MG63 (cell line): ENCODE data around the gene FGD3. TPM values are rescaled to one million over a fixed set of nuclear protein-coding genes. Genes with fewer than 3 reads are reported as not detected.

Experiments
- DNase-seq: peaks from one replicate; pipeline ENCODE4 v3.0.0-alpha.2; 2020
- H3K27me3 ChIP-seq: fragments of 250-450 bp; sonication (Bioruptor Pico); 2 replicates; pipeline ENCODE4 v1.5.1; 2020; ENCODE audit warnings: mild to moderate bottlenecking, moderate library complexity
- H3K36me3 ChIP-seq: fragments of 250-450 bp; sonication (Bioruptor Pico); 2 replicates; pipeline ENCODE4 v1.5.1; 2020; ENCODE audit warnings: mild to moderate bottlenecking, moderate library complexity
- H3K4me3 ChIP-seq: fragments of 250-450 bp; sonication (Bioruptor Pico); 2 replicates; pipeline ENCODE4 v1.5.1; 2020; ENCODE audit warnings: mild to moderate bottlenecking, moderate library complexity
- H3K9me3 ChIP-seq: fragments of 250-450 bp; sonication (Bioruptor Pico); 2 replicates; pipeline ENCODE4 v1.5.1; 2020; ENCODE audit warnings: mild to moderate bottlenecking, moderate library complexity
- total RNA-seq: library from RNA; depleted of rRNA; stranded (reverse); fragments of >200 nt; shearing (Covaris generic); gene quantifications from 2 replicates; pipeline ENCODE4 v1.2.3, GENCODE V29; 2014; ENCODE audit warnings: low replicate concordance

Gene FGD3
- total RNA-seq, 1 experiment from 2014 or later = not detected

DNA sequence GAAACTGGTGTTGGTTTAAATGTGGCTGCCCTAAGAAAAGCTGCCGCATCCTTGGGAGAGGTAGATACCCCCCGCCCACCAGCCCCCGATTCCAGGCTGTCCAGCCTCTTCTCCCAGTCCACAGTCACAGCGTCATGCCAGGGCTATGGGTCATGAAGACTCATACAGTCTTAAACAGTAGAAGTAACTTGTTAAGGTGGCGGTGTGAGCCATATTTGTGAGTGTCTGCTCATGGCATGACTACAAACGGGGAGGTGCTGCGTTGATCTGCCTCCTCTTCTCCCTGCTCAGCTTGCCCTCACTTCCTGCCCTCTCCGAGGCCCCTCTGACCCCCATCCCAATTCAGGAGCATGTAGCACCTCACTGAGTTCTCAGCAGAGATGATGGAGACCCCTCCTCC is 20.8 kb downstream of the FGD3 start:
- no peaks in the 10 kb centered on the region for H3K27me3 ChIP-seq
- H3K9me3 ChIP-seq = no peaks in the 10 kb centered on the region
- DNase-seq = no peak
- no peaks in the 10 kb centered on the region for H3K36me3 ChIP-seq
- H3K4me3 ChIP-seq = no peak overlapping the region

DNA sequence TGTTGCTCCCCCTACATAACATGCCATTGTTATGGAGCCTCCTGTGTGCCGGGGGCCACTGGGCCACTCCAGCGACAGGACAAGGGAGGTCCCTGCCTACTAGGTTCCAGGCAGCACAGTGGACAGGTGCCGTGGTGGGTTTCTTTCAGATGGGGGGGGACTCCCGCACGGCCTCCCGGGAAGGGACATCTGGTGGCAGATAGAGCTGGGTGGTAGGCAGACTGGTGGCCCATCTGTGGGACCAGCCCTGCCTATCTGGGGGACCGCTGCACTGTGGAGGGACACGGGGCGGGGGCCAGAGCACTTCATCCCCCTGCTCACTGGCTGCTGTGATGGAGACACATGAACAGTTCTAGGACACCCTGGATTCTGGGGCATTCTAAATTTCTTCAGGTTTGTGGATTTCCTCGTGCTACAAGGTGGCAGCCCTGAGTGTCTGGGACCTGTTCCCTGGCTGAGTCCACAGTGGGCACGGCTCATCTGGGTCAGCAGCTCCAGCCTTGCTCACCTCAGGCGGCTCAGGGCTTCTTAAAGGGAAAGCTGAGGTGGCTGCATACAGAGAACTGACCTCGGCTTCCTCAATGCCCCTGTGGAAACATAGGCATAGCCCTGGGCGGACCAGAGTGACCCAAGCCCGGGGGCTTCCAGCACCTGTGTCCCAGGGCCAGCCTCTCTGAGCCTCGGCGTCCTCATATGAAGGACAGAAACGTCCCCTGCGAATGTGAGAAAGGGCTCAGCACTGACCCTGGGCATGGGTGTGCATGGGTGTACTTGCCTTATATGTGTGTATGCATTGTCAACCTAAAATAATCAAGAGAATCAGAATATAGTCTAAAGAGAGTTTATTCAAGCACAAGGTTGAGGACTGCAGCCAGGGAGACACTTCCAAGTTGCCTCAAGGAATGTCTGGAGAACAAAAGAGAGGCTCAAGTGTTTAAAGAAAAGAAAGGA is 22.5 kb downstream of the FGD3 start:
- H3K9me3 ChIP-seq = no peaks in the 10 kb centered on the region
- no peaks in the 10 kb centered on the region for H3K27me3 ChIP-seq
- H3K36me3 ChIP-seq = no peaks in the 10 kb centered on the region
- H3K4me3 ChIP-seq = no peak overlapping the region
- no peak for DNase-seq

DNA sequence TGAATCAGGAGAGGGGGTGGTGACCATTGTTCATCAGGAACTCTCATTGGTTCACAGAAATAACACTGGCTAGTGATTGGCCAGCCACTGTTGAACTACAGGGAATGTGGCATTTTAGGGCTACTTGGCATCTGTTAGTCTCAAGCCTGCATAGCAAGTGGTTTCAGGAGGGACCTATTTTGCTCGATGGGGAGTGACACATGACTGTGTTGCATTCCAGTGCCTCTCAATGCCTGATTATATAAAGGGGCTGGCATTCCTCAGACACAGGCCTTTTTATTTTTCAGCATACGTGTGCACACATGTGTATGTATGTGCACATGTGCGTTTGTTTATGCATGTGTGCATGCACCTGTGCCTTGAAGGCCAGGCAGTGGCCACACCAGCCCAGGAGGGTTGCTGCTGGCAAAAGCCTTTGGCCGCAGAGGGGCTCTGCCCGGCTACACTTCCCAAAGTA is 23.2 kb downstream of the FGD3 start:
- no peaks in the 10 kb centered on the region for H3K27me3 ChIP-seq
- no peaks in the 10 kb centered on the region for H3K36me3 ChIP-seq
- H3K9me3 ChIP-seq = no peaks in the 10 kb centered on the region
- H3K4me3 ChIP-seq = no peak overlapping the region
- no peak for DNase-seq

DNA sequence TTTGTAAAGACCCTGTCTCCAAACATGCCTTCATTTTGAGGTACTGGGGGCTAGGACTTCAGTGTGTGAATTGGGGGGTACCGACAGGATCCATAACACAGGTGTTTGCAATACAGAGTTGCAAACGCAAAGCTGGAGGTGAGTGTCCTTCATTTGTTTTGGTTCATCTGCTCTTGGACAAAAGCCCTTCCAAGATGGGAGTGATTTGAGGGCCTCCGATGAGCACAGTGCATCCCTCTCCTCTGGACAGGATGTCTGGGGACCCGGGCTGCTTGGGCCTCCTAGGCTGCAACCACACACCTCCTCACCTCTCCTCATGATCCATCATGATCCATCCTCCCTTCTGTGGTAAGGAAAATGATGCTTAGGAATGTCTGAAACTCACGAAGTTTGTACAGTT is 23.8 kb downstream of the FGD3 start:
- DNase-seq = no peak

GRCh38 chr9:92971776-92972175 is 24.5 kb downstream of the FGD3 start:
- Histone ChIP-seq H3K4me3 (no peak overlapping the region), H3K36me3 (no peaks in the 10 kb centered on the region), H3K9me3 (no peaks in the 10 kb centered on the region), H3K27me3 (no peaks in the 10 kb centered on the region)
- DNase-seq = no peak

More for the DNA sequence above, 23.8 kb downstream of the FGD3 start:
- no peak overlapping the region for H3K4me3 ChIP-seq
- H3K9me3 ChIP-seq = no peaks in the 10 kb centered on the region
- no peaks in the 10 kb centered on the region for H3K27me3 ChIP-seq
- no peaks in the 10 kb centered on the region for H3K36me3 ChIP-seq

DNA sequence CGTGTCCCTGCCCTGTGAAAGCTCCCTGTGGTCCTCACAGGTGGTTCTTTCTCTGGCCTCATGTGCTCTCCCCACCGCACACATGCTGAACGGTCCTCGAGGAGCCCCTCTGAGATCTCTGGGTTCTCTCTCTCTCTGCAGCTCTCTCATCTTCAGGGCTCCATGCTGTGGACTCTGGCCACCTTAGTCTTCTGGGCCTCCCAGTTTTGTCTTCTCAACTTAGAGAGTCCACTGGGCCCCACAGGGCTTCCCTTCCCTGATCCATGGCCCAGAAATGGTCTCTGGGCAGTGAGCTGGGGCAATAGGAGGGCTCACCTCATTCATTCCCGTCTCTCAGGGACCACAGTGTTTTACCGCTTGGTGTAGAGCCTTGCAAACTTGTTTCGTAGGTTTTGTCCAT is 26.4 kb downstream of the FGD3 start:
- no peaks in the 10 kb centered on the region for H3K27me3 ChIP-seq
- DNase-seq = no peak
- no peaks in the 10 kb centered on the region for H3K9me3 ChIP-seq
- no peak overlapping the region for H3K4me3 ChIP-seq
- H3K36me3 ChIP-seq = no peaks in the 10 kb centered on the region

DNA sequence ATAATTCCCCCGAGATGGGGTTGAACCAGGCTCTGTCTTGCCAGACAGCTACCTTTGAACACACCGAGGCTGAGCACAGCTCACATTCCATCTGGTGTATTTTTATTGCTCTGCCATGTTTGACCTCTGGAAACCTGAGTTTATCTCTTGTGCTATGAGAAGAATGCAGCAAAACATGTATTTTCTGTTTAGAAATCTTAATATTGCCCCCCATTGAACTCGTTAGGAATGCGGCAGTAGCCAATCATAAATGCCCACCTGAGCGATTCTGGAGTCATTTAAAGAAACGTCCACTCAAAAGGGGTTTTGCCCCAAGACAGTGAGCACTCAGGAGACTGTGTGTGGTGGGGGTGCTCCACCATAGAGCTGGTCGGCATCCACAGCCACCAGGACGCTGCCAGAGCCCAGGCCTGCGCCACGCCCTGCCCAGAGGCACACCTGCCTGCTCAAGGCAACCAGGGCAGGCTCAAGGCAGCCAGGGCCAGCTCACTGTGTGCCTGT is 26.9 kb downstream of the FGD3 start:
- H3K27me3 ChIP-seq = no peaks in the 10 kb centered on the region
- no peak overlapping the region for H3K4me3 ChIP-seq
- H3K36me3 ChIP-seq = no peaks in the 10 kb centered on the region
- no peak for DNase-seq
- no peaks in the 10 kb centered on the region for H3K9me3 ChIP-seq

DNA sequence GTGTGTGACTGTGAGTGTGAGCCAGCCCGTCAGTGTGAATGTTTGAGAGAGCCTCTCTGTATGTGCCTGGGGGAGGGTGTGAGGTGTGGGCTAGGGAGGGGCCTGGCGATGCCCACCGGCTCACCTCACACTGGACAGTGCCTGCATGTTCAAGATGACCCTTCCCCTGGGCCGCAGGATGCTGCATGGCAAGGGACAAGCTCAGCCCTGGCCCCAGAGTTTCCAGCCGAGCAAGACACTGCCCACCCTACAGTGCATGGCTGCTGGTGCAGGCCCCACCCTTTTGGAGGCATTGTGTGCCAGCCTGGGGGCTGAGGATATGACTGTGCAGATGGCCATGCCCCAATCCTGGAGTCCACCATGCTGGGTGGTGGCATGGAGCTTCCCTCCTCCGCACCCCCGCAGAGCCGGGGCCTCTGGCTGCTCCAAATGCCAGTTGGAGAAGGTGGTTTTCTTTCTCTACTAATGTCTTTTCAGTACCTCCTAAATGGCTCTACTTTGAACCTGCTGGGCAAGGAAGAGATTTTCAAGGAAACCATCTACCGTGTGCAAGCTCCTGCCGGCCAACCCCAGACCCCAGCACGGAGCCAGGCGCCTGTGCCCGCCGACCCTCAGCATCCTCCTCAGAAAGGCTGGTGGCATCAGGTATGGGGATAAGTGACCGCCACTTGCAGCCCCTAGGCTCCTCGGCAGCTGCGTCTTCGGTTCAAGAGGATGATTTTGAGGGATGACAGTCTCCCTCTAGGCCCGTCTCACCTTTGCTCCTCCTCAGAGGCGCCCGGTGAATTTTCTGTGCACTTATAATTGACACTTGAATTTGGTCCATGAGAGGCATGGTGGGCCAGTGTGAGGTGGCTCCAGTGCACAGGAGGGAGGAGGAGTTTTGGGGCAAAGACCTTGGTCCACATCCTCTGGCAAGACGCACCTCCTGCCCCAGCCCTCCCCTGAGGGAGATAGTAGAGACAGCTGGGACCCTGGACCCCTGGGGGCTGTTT is 27.7 kb downstream of the FGD3 start:
- Histone ChIP-seq H3K36me3 (no peaks in the 10 kb centered on the region), H3K27me3 (no peaks in the 10 kb centered on the region), H3K4me3 (no peak overlapping the region), H3K9me3 (no peaks in the 10 kb centered on the region)
- DNase-seq = no peak

GRCh38 chr9:92976431-92976830 is 29.1 kb downstream of the FGD3 start:
- peaks cover 2% of the 10 kb centered on the region; the same call in 1 of the 2 replicates for H3K9me3 ChIP-seq
- H3K27me3 ChIP-seq = no peaks in the 10 kb centered on the region
- no peaks in the 10 kb centered on the region for H3K36me3 ChIP-seq
- DNase-seq = no peak
- no peak overlapping the region for H3K4me3 ChIP-seq

DNA sequence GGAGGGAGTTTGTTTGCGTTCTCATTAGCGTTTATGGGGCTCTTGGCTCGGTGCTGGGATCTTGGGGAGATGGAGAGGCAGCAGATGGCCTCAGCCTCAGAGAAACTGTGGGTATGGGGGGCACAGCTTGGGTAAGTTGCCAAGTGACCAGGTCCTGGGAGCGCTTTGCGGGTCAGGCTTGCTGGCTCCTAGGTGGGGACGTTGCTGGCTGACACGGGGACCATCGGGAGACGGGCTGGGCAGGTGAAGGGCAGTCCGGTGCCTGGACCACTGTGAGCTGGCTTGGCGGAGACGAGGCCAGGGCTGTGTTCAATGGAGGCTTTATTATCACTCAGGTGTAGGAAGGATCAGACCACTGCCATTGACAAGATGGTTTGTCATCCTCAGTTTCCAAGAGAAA is 30.0 kb downstream of the FGD3 start:
- Histone ChIP-seq H3K36me3 (no peaks in the 10 kb centered on the region), H3K4me3 (no peak overlapping the region), H3K27me3 (no peaks in the 10 kb centered on the region), H3K9me3 (peaks cover 3% of the 10 kb centered on the region)
- DNase-seq = no peak

- no peak for DNase-seq
- Histone ChIP-seq H3K4me3 (no peak overlapping the region), H3K9me3 (peaks cover 5% of the 10 kb centered on the region), H3K36me3 (no peaks in the 10 kb centered on the region), H3K27me3 (no peaks in the 10 kb centered on the region)
Measured at GRCh38 chr9:92978345-92978875, 31.1 kb downstream of the FGD3 start.

GRCh38 chr9:92979283-92980056 is 32.1 kb downstream of the FGD3 start:
- Histone ChIP-seq H3K27me3 (no peaks in the 10 kb centered on the region), H3K36me3 (no peaks in the 10 kb centered on the region), H3K4me3 (no peak overlapping the region), H3K9me3 (peaks cover 15% of the 10 kb centered on the region)
- DNase-seq = no peak

GRCh38 chr9:92980085-92980745 is 32.9 kb downstream of the FGD3 start:
- Histone ChIP-seq H3K36me3 (no peaks in the 10 kb centered on the region), H3K27me3 (no peaks in the 10 kb centered on the region), H3K9me3 (peaks cover 16% of the 10 kb centered on the region), H3K4me3 (no peak overlapping the region)
- DNase-seq = peak; percentile 22

DNA sequence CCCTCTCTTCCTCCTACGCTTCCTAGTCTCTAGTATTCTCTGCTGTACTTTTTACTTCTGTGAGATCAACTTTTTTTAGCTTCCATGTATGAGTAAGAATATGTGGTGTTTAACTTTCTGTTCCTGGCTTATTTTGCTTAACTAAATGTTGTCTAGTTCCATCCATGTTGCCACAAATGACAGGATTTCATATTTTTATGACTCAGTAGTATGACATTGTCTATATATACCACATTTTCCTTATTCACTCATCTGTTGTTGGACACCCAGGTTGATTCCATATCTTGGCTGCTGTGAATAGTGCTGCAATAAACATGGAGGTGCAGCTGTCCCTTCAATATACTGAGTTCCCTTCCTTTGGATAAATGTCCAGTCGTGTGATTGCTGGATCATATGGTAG is 34.8 kb downstream of the FGD3 start:
- Histone ChIP-seq H3K27me3 (no peaks in the 10 kb centered on the region), H3K9me3 (peaks cover 16% of the 10 kb centered on the region), H3K36me3 (no peaks in the 10 kb centered on the region), H3K4me3 (no peak overlapping the region)
- DNase-seq = no peak

- no peak for DNase-seq
- Histone ChIP-seq H3K36me3 (no peaks in the 10 kb centered on the region), H3K27me3 (no peaks in the 10 kb centered on the region), H3K9me3 (peaks cover 16% of the 10 kb centered on the region), H3K4me3 (no peak overlapping the region)
Measured at GRCh38 chr9:92983984-92984589, 36.8 kb downstream of the FGD3 start.
